Activated B cell treated with CpG ODN at 0.5 μM for 24 hours (primary cell): ENCODE measurements around the gene MALT1. TPM values are rescaled to one million over a fixed set of nuclear protein-coding genes. Genes with fewer than 3 reads are reported as not detected.

Source experiments
- ATAC-seq: fragments of 200-7000 bp; cut with Tn5 transposase; one replicate; pipeline ENCODE4 v1.10.0; 2021; ENCODE audit warnings: low read depth, mild to moderate bottlenecking, moderate library complexity
- CTCF ChIA-PET: fragments of 350-600 bp; sonication (Branson Sonifier 250); formaldehyde crosslinking; loops from one replicate; lab custom pipeline; 2021; ENCODE audit warnings: antibody characterized with exemption; lab: Charles Lee
- POLR2A ChIA-PET: fragments of 350-600 bp; sonication (Branson Sonifier 250); formaldehyde crosslinking; loops from one replicate; lab custom pipeline; 2021; ENCODE audit warnings: antibody characterized with exemption; lab: Charles Lee
- DNase-seq: peaks from one replicate; pipeline ENCODE4 v3.0.0; 2022
- H3K27ac Mint-ChIP-seq: one replicate; pipeline ENCODE4 v1.8.0; 2020; ENCODE audit warnings: mixed read lengths
- H3K27me3 Mint-ChIP-seq: one replicate; pipeline ENCODE4 v1.8.0; 2021; ENCODE audit warnings: mixed read lengths
- H3K36me3 Mint-ChIP-seq: one replicate; pipeline ENCODE4 v1.8.0; 2021; ENCODE audit warnings: low read depth, mixed read lengths
- H3K4me1 Mint-ChIP-seq: one replicate; pipeline ENCODE4 v1.8.0; 2021; ENCODE audit warnings: mixed read lengths
- H3K4me3 Mint-ChIP-seq: one replicate; pipeline ENCODE4 v1.8.0; 2020; ENCODE audit warnings: mild to moderate bottlenecking, mixed read lengths
- H3K9me3 Mint-ChIP-seq: one replicate; pipeline ENCODE4 v1.8.0; 2020; ENCODE audit warnings: mixed read lengths
- CTCF ChIP-seq: fragments of 200-600 bp; IDR thresholded peaks from one replicate; pipeline ENCODE4 v1.8.0; 2022; ENCODE audit warnings: antibody characterized with exemption, mild to moderate bottlenecking
- intact Hi-C: fragments of 100-400 bp; cut with micrococcal nuclease; formaldehyde crosslinking; loops from one replicate; pipeline ENCODE4 v1.15.1; 2024
- total RNA-seq: library from RNA; stranded (reverse); gene quantifications from 2 replicates; pipeline ENCODE4 v1.2.3, GENCODE V29; 2022

The MALT1 gene
- total RNA-seq, 1 donor from 2014 or later: 75.6 TPM

- Mint-ChIP-seq H3K27me3 (no peaks in the 10 kb centered on the region), H3K9me3 (no peaks in the 10 kb centered on the region), H3K36me3 (peaks cover 56% of the 10 kb centered on the region), H3K27ac (peak overlapping the region; percentile 82), H3K4me3 (no peak overlapping the region), H3K4me1 (peaks cover 46% of the 10 kb centered on the region)
- POLR2A ChIA-PET: interaction anchor here (1.2 to 3.4 kb wide), 2 partner anchors 43 to 178 kb away, joined by 5 to 17 read pairs; partner anchors contain the start of gene MALT1
- intact Hi-C loops: loop anchor here (1.0 to 5.0 kb wide), 2 partner anchors 44 to 47 kb away; partner anchors contain the start of gene MALT1
- no peak for TF ChIP-seq CTCF
- ATAC-seq (no peak), DNase-seq (no peak)
- CTCF ChIA-PET: interaction anchor here (1.6 to 1.9 kb wide), 2 partner anchors 49 to 185 kb away, joined by 5 to 9 read pairs; no protein-coding TSS in a partner anchor
Measured at GRCh38 chr18:58714821-58715220, 43.6 kb downstream of the MALT1 start.

GRCh38 chr18:58715540-58715939 lies 44.3 kb downstream of the MALT1 start:
- no peak overlapping the region for H3K4me3 Mint-ChIP-seq
- ChIA-PET POLR2A (interaction anchor here (1.0 to 3.4 kb wide), 4 partner anchors 44 to 179 kb away, joined by 3 to 17 read pairs (median 4); partner anchors contain the start of gene MALT1), CTCF (interaction anchor here (1.3 to 1.9 kb wide), 3 partner anchors 44 to 186 kb away, joined by 4 to 9 read pairs (median 5); no protein-coding TSS in a partner anchor)
- H3K27me3 Mint-ChIP-seq: no peaks in the 10 kb centered on the region
- peaks cover 59% of the 10 kb centered on the region for H3K36me3 Mint-ChIP-seq
- no peak for DNase-seq
- no peaks in the 10 kb centered on the region for H3K9me3 Mint-ChIP-seq
- H3K4me1 Mint-ChIP-seq: peaks cover 46% of the 10 kb centered on the region
- peak overlapping the region; percentile 82 for H3K27ac Mint-ChIP-seq
- no peak for ATAC-seq
- TF ChIP-seq CTCF: no peak
- intact Hi-C loops: no loop called here

GRCh38 chr18:58716060-58716756 lies 44.9 kb downstream of the MALT1 start:
- peak overlapping the region; percentile 82 for H3K27ac Mint-ChIP-seq
- H3K4me1 Mint-ChIP-seq: peaks cover 46% of the 10 kb centered on the region
- ChIA-PET CTCF (interaction anchor here (1.3 to 1.9 kb wide), 3 partner anchors 44 to 186 kb away, joined by 4 to 9 read pairs (median 5); no protein-coding TSS in a partner anchor), POLR2A (interaction anchor here (0.5 to 3.4 kb wide), 6 partner anchors 24 to 183 kb away, joined by 3 to 17 read pairs (median 4); partner anchors contain the start of gene MALT1)
- no peak for DNase-seq
- H3K4me3 Mint-ChIP-seq: peak overlapping the region; percentile 29
- intact Hi-C loops: loop anchor here (1.0 to 2.0 kb wide), 2 partner anchors 13 to 187 kb away; no protein-coding TSS in a partner anchor
- ATAC-seq: peak; percentile 58
- H3K27me3 Mint-ChIP-seq: no peaks in the 10 kb centered on the region
- H3K36me3 Mint-ChIP-seq: peaks cover 59% of the 10 kb centered on the region
- no peaks in the 10 kb centered on the region for H3K9me3 Mint-ChIP-seq
- TF ChIP-seq CTCF: no peak

- Mint-ChIP-seq H3K27me3 (no peaks in the 10 kb centered on the region), H3K4me1 (peaks cover 4% of the 10 kb centered on the region), H3K4me3 (no peak overlapping the region), H3K27ac (no peak overlapping the region), H3K9me3 (no peaks in the 10 kb centered on the region), H3K36me3 (peaks cover 66% of the 10 kb centered on the region)
- ATAC-seq: no peak
- no peak for TF ChIP-seq CTCF
- ChIA-PET CTCF (no interaction called here), POLR2A (interaction anchor here (0.5 kb wide), 1 partner anchor 25 kb away, joined by 3 read pairs; no protein-coding TSS in a partner anchor)
- intact Hi-C loops: no loop called here
- no peak for DNase-seq
Measured at GRCh38 chr18:58721566-58722239, 50.4 kb downstream of the MALT1 start.
